HG02884 (cell line): Measurements from ENCODE around the gene VPS16.
"Not testable (repeated sequence)": the region's sequence is repeated elsewhere in the genome, so short reads cannot be mapped to it uniquely, and the experiment has no call there.

Experiments
- ATAC-seq: cut with Tn5 transposase; IDR thresholded peaks from one replicate; pipeline ENCODE4 v1.9.1; 2021; ENCODE audit warnings: mild to moderate bottlenecking, moderate library complexity; ENCODE audit not compliant: unreplicated experiment

Gene VPS16

DNA sequence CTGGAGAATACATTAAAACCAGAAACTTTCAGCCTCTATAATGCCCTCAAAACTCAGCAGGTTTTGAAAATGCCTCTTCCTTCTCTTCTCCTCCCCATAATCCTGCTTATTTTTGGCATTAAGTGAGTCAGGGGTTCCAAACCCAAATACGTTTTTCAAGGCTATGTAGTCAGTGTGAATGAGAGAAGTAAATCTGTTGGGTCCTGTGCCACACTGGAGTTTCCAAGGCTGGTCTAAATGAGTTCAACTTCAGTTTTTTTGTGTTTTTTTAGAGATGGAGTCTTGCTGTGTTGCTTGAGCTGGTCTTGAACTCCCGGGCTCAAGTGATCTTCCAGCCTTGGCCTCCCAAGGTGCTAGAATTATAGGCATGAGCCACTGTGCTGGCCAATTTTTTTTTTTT lies 53.7 kb downstream of the VPS16 start:
- no peak for ATAC-seq

DNA sequence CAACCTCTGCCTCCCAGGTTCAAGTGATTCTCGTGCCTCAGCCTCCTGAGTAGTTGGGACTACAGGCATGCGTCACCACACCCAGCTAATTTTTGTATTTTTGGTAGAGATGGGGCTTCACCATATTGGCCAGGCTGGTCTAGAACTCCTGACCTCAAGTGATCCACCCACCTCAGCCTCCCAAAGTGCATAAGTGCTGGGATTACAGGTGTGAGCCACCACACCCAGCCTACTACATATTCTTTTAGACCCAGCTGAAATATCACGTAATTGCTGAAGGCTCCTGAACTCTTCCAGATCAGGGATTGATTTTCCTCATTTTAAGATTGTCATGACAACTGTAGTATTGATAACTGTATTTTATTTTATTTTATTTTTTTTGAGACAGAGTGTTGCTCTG lies 54.6 kb downstream of the VPS16 start:
- not testable (repeated sequence) for ATAC-seq

DNA sequence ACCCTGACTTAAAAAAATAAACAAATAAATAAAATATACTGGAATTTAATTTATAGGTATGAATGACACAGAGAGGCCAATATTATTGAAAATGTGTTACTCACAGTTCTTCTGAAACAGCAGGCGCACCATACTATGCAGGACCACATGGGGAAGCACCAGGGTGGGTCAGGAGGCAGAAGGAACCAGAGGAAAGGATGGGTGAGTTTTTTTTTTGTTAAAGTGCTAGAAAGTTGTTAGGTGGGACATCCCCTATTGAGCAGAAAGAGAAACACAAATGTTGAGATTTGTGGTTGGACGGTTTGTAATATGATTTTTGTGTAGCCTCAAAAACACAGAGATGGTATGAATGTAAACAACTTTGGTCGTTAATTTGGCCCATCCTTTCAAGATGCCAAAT lies 58.7 kb downstream of the VPS16 start:
- no peak for ATAC-seq

DNA sequence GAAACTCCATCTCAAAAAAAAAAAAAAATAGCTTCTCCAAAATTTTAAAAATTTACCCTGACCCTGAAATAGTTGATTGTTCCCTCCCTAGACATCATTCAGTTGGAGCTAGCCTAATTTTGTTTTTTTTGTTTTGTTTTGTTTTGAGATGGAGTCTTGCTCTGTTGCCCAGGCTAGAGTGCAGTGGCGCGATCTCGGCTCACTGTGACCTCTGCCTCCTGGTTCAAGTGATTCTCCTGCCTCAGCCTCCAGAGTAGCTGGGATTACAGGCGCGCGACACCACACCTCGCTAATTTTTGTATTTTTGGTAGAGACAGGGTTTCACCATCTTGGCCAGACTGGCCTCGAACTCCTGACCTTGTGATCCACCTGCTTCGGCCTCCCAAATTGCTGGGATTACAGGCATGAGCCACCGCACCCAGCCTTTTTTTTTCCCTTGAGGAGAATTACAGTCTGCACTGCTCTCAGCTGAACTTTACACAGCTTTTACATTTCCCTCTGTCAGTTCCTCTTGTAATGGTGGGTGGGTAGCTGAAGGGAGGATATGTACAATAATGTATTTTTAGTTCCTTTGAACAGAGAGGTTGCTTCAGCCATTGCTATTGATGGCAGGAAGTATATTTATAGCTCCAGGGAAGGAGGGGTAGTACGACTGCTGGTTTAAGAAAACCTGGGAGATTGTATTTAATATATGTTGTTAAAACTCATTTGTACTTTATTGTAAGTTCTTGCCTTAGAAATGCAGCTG lies 60.5 kb downstream of the VPS16 start:
- ATAC-seq: no peak

DNA sequence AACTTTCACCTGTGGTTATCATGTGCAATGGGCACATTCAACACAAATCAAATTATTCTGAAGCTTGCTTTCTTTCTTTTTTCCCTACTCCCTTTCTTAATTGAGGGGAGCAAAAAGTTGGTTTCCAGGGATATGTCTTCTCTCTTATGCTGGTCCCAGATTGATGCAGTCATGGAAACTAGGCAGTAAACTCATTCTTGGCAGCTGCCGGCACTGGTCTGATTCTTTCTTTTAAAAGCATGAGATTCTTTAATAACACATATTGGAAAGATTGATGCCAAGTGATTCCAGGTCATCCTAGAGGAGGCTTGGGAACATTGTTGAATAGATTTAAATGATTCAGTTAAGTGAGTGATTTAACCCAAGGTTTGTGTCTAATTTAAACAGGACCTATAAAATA lies 61.7 kb downstream of the VPS16 start:
- no peak for ATAC-seq

DNA sequence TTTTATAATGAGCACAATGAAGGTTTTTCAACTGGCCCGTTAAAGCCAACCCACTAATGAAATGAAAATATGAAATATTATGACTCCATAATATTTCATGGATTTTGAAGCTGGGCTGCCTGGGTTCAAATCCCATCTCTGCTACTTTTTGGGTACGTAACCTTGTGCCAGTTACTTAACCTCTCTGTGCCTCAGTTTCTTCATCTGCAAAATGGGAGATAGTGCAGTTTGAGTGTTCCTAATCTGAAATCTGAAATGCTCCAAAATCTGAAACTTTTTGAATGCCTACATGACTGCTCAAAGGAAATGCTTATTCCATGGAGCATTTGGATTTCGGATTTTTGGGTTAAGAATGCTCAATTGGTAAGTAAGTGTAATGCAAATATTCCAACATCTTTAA lies 62.3 kb downstream of the VPS16 start:
- ATAC-seq: no peak

DNA sequence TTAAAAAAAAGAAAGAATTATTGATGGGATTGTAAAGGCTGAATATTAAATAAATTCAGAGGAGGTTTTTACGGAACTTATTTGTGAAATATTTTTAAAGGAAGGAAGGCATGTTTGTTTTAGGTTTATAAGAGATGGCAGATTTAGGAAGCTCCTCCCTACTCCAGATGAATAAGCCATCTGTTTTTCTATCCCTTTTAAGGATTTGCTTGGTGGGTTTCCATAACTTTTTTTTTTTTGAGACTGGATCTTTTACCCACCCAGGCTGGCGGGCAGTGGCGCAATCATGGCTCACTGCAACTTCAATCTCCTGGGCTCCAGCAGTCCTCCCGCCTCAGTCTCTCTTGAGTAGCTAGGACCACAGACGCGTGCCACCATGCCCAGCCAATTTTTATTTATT lies 63.1 kb downstream of the VPS16 start:
- no peak for ATAC-seq

DNA sequence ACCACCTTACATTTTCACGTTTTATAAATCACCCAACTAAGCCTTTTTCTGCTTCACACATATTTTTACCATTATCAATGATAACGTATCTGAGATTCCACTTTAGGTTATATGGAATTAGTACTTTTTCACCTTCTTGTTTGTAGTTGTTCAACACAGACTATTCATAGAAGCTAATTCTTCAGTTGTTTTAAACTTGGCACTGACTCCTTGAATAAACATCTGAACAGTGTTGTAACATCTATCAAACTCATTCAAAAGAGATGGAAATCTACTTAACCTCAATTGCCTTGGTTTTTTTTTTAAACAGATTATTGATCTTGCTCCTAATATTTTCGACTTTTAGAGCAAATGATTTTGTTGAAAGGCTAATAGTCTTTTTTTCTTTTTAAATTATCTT lies 67.0 kb downstream of the VPS16 start:
- no peak for ATAC-seq

DNA sequence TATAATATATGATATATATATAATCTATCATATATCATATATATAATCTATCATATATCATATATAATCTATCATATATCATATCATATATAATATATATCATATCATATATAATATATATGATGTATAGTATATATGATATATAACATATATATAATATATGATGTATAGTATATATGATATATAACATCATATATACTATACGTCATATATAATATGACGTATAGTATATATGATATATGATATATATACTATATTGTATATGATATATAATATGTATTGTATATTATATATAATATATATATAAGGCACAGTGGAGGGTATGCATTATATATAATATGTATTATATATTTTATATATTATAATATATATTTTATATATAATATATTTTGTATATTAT lies 69.4 kb downstream of the VPS16 start:
- no peak for ATAC-seq

DNA sequence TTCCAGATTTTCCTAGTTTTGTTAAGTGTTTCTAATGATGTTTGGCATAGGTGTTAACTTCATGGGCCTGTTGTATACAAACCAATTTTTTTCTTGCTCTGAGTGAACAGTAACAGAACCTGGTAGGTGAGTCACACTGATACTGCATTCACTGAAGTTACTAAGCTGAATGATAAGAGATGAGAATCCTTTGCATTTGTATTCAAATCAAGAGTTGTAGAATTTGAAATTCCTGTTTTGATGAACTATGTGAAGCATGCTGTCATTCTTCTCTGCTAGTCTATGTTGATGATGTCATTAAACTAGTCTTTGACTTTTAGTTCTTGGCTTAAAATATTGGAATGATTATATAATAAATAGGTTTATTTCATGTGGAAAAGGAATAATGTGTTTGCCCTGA lies 70.7 kb downstream of the VPS16 start:
- no peak for ATAC-seq

DNA sequence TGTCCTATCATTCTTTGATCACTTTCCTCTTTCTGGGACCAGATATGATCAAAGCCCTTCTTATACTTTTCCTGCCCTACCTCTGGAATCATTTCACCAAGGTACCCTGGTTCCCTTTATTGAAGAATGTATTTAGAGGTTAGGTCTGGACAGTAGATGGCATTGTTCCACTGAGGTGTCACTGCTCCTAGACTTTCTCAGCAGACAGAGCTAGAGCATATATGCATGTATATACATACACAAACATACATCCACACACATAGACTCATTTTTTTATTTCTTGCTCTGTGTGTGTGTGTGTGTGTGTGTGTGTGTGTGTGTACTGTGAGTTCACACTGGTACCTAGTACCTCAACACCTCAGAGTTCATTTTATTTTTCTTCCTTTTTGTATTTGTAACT lies 73.6 kb downstream of the VPS16 start:
- ATAC-seq: no peak
